ENCODE data around the gene SZRD1. TPM values are rescaled to one million over a fixed set of nuclear protein-coding genes. Genes with fewer than 3 reads are reported as not detected.

Gene SZRD1
- total RNA-seq, 1 experiment from 2014 or later: 114 TPM

DNA sequence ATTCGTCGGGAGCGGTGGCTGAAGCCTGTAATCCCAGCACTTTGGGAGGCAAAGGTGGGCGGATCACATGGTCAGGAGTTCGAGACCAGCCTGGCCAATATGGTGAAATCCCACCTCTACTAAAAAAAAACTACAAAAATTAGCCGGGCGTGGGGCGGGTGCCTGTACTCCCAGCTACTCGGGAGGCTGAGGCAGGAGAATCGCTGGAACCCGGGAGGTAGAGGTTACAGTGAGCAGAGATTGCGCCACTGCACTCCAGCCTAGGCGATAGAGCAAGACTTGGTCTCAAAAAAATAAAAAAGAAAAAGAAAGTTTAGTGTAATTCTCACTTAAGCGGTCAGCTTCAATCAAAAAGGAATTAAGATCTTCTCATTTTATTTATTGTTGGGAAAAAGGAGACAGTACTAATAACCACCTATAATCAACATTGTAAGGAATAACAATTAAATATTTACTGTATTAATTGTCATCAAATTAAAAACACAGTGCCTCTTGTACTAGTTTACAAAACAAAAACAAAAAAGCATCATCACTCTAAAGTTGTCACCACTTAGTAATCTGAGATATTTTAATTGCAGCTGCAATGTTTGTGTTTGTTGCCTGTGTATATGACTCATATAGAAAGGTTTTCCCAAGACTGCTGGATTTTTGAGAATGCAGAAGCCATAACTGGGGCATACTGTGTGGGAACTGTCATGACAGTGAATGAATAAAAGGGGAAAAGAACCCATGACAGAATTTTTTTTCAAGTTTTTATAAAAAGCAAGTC lies 18.4 kb upstream of the SZRD1 start:
- CTCF ChIA-PET: interaction anchor here (0.5 to 0.9 kb wide), 3 partner anchors 13 to 189 kb away, joined by 3 to 11 read pairs (median 3); no protein-coding TSS in a partner anchor
- H3K4me1 ChIP-seq (replicated peaks; ENCODE audit: insufficient read depth): peaks cover 30% of the 10 kb centered on the region
- TF ChIP-seq EZH2 (IDR thresholded peaks at IDR 0.05; ENCODE audit: low read depth): no peak
- TF ChIP-seq, protein P1, sequence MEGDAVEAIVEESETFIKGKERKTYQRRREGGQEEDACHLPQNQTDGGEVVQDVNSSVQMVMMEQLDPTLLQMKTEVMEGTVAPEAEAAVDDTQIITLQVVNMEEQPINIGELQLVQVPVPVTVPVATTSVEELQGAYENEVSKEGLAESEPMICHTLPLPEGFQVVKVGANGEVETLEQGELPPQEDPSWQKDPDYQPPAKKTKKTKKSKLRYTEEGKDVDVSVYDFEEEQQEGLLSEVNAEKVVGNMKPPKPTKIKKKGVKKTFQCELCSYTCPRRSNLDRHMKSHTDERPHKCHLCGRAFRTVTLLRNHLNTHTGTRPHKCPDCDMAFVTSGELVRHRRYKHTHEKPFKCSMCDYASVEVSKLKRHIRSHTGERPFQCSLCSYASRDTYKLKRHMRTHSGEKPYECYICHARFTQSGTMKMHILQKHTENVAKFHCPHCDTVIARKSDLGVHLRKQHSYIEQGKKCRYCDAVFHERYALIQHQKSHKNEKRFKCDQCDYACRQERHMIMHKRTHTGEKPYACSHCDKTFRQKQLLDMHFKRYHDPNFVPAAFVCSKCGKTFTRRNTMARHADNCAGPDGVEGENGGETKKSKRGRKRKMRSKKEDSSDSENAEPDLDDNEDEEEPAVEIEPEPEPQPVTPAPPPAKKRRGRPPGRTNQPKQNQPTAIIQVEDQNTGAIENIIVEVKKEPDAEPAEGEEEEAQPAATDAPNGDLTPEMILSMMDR (conservative IDR thresholded peaks at IDR 0.05): no peak
- H3K27me3 ChIP-seq (ENCODE audit: insufficient read depth, low read depth): no peaks in the 10 kb centered on the region
- no TSS peak for BruUV-seq (replicated peaks)
- peaks cover 8% of the 10 kb centered on the region; the same call in 1 of the 2 replicates for H3F3A ChIP-seq (ENCODE audit: insufficient read depth, low read depth)
- no peak overlapping the region for H3K4me3 ChIP-seq
- H4K20me1 ChIP-seq (ENCODE audit: insufficient read depth): no peaks in the 10 kb centered on the region
- no peaks in the 10 kb centered on the region for H3K9me3 ChIP-seq (ENCODE audit: insufficient read depth, low read depth)
- no peaks in the 10 kb centered on the region for H3K9me2 ChIP-seq (ENCODE audit: insufficient read depth)
- peaks cover 80% of the 10 kb centered on the region for H3K79me2 ChIP-seq (ENCODE audit: low read depth)
- intact Hi-C loops (cut with micrococcal nuclease; ENCODE audit: unreplicated experiment): loop anchor here (1.0 kb wide), 1 partner anchor 14 kb away; no protein-coding TSS in a partner anchor
- no peaks in the 10 kb centered on the region for H3K36me3 ChIP-seq (ENCODE audit: low read depth)
- POLR2A ChIA-PET (ENCODE audit: unreplicated experiment): no interaction called here
- peak overlapping the region; percentile 85 for H3K4me2 ChIP-seq
- H2AFZ ChIP-seq: no peak overlapping the region
- peak in 1 of 2 experiments; percentile 84 for DNase-seq
- H3K27ac ChIP-seq: peak overlapping the region; percentile 80

DNA sequence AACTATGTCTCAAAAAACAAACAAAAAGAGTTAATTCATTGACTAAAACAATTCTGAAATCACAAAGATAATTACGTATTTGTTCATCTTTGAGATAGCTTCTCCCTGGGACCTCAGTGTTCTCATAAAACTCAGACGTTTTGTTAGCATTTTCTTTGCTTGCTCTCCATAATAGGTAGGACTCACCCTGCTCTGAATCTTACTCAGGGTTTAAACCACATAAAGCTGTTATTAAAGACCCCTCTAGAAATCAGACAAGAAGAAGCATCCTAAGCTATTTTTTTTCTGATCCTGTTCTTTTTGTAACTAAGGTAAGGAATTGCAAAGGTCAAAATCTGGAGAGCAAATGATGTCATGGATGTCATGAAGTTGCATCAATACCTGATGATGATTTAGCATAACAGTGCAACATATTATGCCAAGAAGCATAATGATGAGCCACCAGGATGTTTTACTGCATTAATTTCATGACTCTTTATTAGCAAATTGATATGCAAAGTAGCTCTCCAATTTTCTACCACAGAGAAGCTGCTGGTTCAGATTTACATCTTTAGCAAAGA lies 17.1 kb upstream of the SZRD1 start:
- H4K20me1 ChIP-seq (ENCODE audit: insufficient read depth): no peaks in the 10 kb centered on the region
- intact Hi-C loops (cut with micrococcal nuclease; ENCODE audit: unreplicated experiment): loop anchor here (1.0 kb wide), 1 partner anchor 16 kb away; no protein-coding TSS in a partner anchor
- H3K36me3 ChIP-seq (ENCODE audit: low read depth): no peaks in the 10 kb centered on the region
- H2AFZ ChIP-seq: no peak overlapping the region
- H3K27ac ChIP-seq: peak overlapping the region; percentile 80
- ChIA-PET CTCF (interaction anchor here (0.6 kb wide), 1 partner anchor 13 kb away, joined by 3 read pairs; no protein-coding TSS in a partner anchor), POLR2A (ENCODE audit: unreplicated experiment) (no interaction called here)
- no peaks in the 10 kb centered on the region for H3K9me2 ChIP-seq (ENCODE audit: insufficient read depth)
- peaks cover 8% of the 10 kb centered on the region; the same call in 1 of the 2 replicates for H3F3A ChIP-seq (ENCODE audit: insufficient read depth, low read depth)
- peak overlapping the region; percentile 85 for H3K4me2 ChIP-seq
- no peak for DNase-seq
- BruUV-seq (replicated peaks): no TSS peak
- H3K4me1 ChIP-seq (replicated peaks; ENCODE audit: insufficient read depth): peaks cover 30% of the 10 kb centered on the region
- no peaks in the 10 kb centered on the region for H3K9me3 ChIP-seq (ENCODE audit: insufficient read depth, low read depth)
- H3K27me3 ChIP-seq (ENCODE audit: insufficient read depth, low read depth): no peaks in the 10 kb centered on the region
- no peak for TF ChIP-seq EZH2 (IDR thresholded peaks at IDR 0.05; ENCODE audit: low read depth)
- TF ChIP-seq, protein P1 (conservative IDR thresholded peaks at IDR 0.05): no peak
- peaks cover 70% of the 10 kb centered on the region for H3K79me2 ChIP-seq (ENCODE audit: low read depth)
- H3K4me3 ChIP-seq: peak overlapping the region; percentile 18; the same call in 1 of the 2 replicates

DNA sequence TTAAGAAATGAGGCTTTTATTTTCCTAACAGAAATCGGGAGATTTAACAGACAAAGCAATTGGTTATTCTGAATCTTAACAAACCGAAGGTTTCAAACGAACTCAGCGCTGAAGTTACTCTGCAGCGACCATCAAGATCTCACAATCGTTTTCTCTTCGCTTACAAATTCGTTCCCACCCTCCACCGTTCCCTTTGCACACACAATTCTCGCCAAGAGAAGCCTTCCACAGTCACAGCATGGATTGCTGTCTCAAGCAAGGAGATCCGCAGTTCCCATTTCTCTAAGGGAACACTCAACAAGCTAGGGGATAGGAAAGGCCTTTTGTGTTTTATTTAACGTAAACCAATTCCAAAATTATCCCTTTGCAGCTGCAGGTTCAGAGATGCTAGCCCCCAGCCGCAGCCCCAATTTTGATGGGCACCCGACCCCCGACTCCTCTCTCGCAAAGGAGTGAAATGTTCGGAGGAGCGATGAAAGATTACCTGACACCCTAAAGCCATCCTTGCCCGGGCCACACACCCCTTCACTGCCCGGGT lies 15.5 kb upstream of the SZRD1 start:
- peak overlapping the region; percentile 69; the same call in 1 of the 2 replicates for H2AFZ ChIP-seq

More for the DNA sequence above, 15.5 kb upstream of the SZRD1 start:
- Histone ChIP-seq H3K4me1 (replicated peaks; ENCODE audit: insufficient read depth) (peaks cover 30% of the 10 kb centered on the region), H3K27ac (peak overlapping the region; percentile 80), H3F3A (ENCODE audit: insufficient read depth, low read depth) (peaks cover 8% of the 10 kb centered on the region; the same call in 1 of the 2 replicates), H3K79me2 (ENCODE audit: low read depth) (peaks cover 55% of the 10 kb centered on the region), H3K27me3 (ENCODE audit: insufficient read depth, low read depth) (no peaks in the 10 kb centered on the region), H3K9me3 (ENCODE audit: insufficient read depth, low read depth) (no peaks in the 10 kb centered on the region), H3K36me3 (ENCODE audit: low read depth) (no peaks in the 10 kb centered on the region), H3K9me2 (ENCODE audit: insufficient read depth) (no peaks in the 10 kb centered on the region), H3K4me2 (peak overlapping the region; percentile 85), H4K20me1 (ENCODE audit: insufficient read depth) (no peaks in the 10 kb centered on the region), H3K4me3 (peak overlapping the region; percentile 88)
- BruUV-seq (replicated peaks): TSS peak; percentile 55
- intact Hi-C loops (cut with micrococcal nuclease; ENCODE audit: unreplicated experiment): no loop called here
- ChIA-PET CTCF (interaction anchor here (1.2 kb wide), 1 partner anchor 11 kb away, joined by 6 read pairs; no protein-coding TSS in a partner anchor), POLR2A (ENCODE audit: unreplicated experiment) (interaction anchor here (0.6 to 0.7 kb wide), 4 partner anchors 16 to 275 kb away, joined by 3 to 5 read pairs (median 4); partner anchors contain the start of gene RNU1-1)
- no peak for DNase-seq
- TF ChIP-seq EZH2 (IDR thresholded peaks at IDR 0.05; ENCODE audit: low read depth): no peak
